Immature natural killer cell (primary cell): ENCODE measurements around the gene CRAT. TPM values are rescaled to one million over a fixed set of nuclear protein-coding genes. Genes with fewer than 3 reads are reported as not detected.
"Not testable (repeated sequence)": the region's sequence is repeated elsewhere in the genome, so short reads cannot be mapped to it uniquely, and the experiment has no call there.

Experiments
- DNase-seq, 3 donors: peaks; one replicate each; pipeline ENCODE4 v3.0.0; 2022; ENCODE audit warnings: mixed read lengths in 1 of 3
- H3K27ac Mint-ChIP-seq, 6 donors: one replicate each; pipeline ENCODE4 v1.8.0; 2020; ENCODE audit warnings: mixed read lengths in 6 of 6, mild to moderate bottlenecking in 5 of 6, inconsistent platforms in 4 of 6, moderate library complexity in 3 of 6
- H3K27me3 Mint-ChIP-seq, 3 donors: one replicate each; pipeline ENCODE4 v1.8.0; 2020 to 2021; ENCODE audit warnings: low read depth in 3 of 3, mild to moderate bottlenecking in 3 of 3, mixed read lengths in 3 of 3, moderate library complexity in 3 of 3, inconsistent platforms in 1 of 3
- H3K36me3 Mint-ChIP-seq, 3 donors: one replicate each; pipeline ENCODE4 v1.8.0; 2020; ENCODE audit warnings: mixed read lengths in 3 of 3, inconsistent platforms in 2 of 3, mild to moderate bottlenecking in 2 of 3
- H3K4me1 Mint-ChIP-seq, 2 donors: one replicate each; pipeline ENCODE4 v1.8.0; 2020; ENCODE audit warnings: inconsistent platforms in 2 of 2, mild to moderate bottlenecking in 2 of 2, mixed read lengths in 2 of 2, moderate library complexity in 1 of 2
- H3K4me3 Mint-ChIP-seq, 5 donors: one replicate each; pipeline ENCODE4 v1.8.0; 2020; ENCODE audit warnings: mild to moderate bottlenecking in 5 of 5, mixed read lengths in 5 of 5, inconsistent platforms in 3 of 5, moderate library complexity in 3 of 5
- H3K9me3 Mint-ChIP-seq, 6 donors: one replicate each; pipeline ENCODE4 v1.8.0; 2020; ENCODE audit warnings: mild to moderate bottlenecking in 6 of 6, mixed read lengths in 6 of 6, inconsistent platforms in 4 of 6, moderate library complexity in 3 of 6
- polyA plus RNA-seq, 3 donors: library from polyadenylated mRNA; unstranded; fragments of 300-500 nt; fragmentation: Illumina TruSeq; gene quantifications; one replicate each; pipeline ENCODE4 v1.2.3, GENCODE V29; 2021

CRAT gene
- polyA plus RNA-seq, 3 donors from 2014 or later: 9.8 to 22.4 (median 16.7) TPM

GRCh38 chr9:129131300-129132145, 20.9 kb upstream of the CRAT start:
- Mint-ChIP-seq H3K27me3 (peaks cover 0 to 6% (median 0%) of the 10 kb centered on the region in 3 donors), H3K9me3 (no peaks in the 10 kb centered on the region), H3K4me1 (peaks cover 6% of the 10 kb centered on the region in 2 donors), H3K36me3 (peaks cover 9 to 24% (median 12%) of the 10 kb centered on the region in 3 donors), H3K4me3 (no peak overlapping the region), H3K27ac (peak overlapping the region in 2 of 6 donors; percentile 40 to 45)
- peak; percentile 71 to 79 (median 73) for DNase-seq

- Mint-ChIP-seq H3K27me3 (peaks cover 0 to 6% (median 0%) of the 10 kb centered on the region in 3 donors), H3K27ac (peak overlapping the region in 2 of 6 donors; percentile 13 to 30), H3K4me3 (no peak overlapping the region), H3K4me1 (peaks cover 6% of the 10 kb centered on the region in 2 donors), H3K9me3 (no peaks in the 10 kb centered on the region), H3K36me3 (peaks cover 9 to 27% (median 12%) of the 10 kb centered on the region in 3 donors)
- no peak for DNase-seq
These were observed 20.2 kb upstream of the CRAT start for GRCh38 chr9:129130791-129131190.

- H3K36me3 Mint-ChIP-seq: peaks cover 9 to 27% (median 12%) of the 10 kb centered on the region in 3 donors
- H3K9me3 Mint-ChIP-seq, DNase-seq, H3K27me3 Mint-ChIP-seq, H3K27ac Mint-ChIP-seq, H3K4me3 Mint-ChIP-seq, H3K4me1 Mint-ChIP-seq: not testable (repeated sequence)
These were observed 19.7 kb upstream of the CRAT start for GRCh38 chr9:129130271-129130670.

GRCh38 chr9:129128689-129129088, 18.1 kb upstream of the CRAT start:
- Mint-ChIP-seq H3K4me1 (peaks cover 6% of the 10 kb centered on the region in 2 donors), H3K4me3 (no peak overlapping the region), H3K27me3 (peaks cover 0 to 6% (median 0%) of the 10 kb centered on the region in 3 donors), H3K27ac (no peak overlapping the region), H3K36me3 (peaks cover 6 to 28% (median 14%) of the 10 kb centered on the region in 3 donors), H3K9me3 (no peaks in the 10 kb centered on the region)
- DNase-seq: no peak

- Mint-ChIP-seq H3K4me3 (no peak overlapping the region), H3K4me1 (peaks cover 5 to 6% of the 10 kb centered on the region in 2 donors), H3K36me3 (peaks cover 6 to 30% (median 12%) of the 10 kb centered on the region in 3 donors), H3K27me3 (peaks cover 0 to 6% (median 0%) of the 10 kb centered on the region in 3 donors), H3K27ac (no peak overlapping the region), H3K9me3 (no peaks in the 10 kb centered on the region)
- no peak for DNase-seq
These were observed 16.4 kb upstream of the CRAT start for GRCh38 chr9:129126749-129127618.

GRCh38 chr9:129125478-129125877, 14.9 kb upstream of the CRAT start:
- H3K27me3 Mint-ChIP-seq: peaks cover 0 to 4% (median 0%) of the 10 kb centered on the region in 3 donors
- no peak for DNase-seq
- no peaks in the 10 kb centered on the region for H3K9me3 Mint-ChIP-seq
- H3K4me1 Mint-ChIP-seq: no peaks in the 10 kb centered on the region
- H3K27ac Mint-ChIP-seq: no peak overlapping the region
- H3K4me3 Mint-ChIP-seq: no peak overlapping the region
- H3K36me3 Mint-ChIP-seq: peaks cover under 1 to 27% (median 14%) of the 10 kb centered on the region in 3 donors

GRCh38 chr9:129124506-129125069, 14.0 kb upstream of the CRAT start:
- no peak overlapping the region for H3K4me3 Mint-ChIP-seq
- no peaks in the 10 kb centered on the region for H3K9me3 Mint-ChIP-seq
- peaks cover 0 to 4% (median 0%) of the 10 kb centered on the region in 3 donors for H3K27me3 Mint-ChIP-seq
- H3K36me3 Mint-ChIP-seq: peaks cover 0 to 25% (median 16%) of the 10 kb centered on the region in 3 donors
- H3K27ac Mint-ChIP-seq: no peak overlapping the region
- no peaks in the 10 kb centered on the region for H3K4me1 Mint-ChIP-seq
- DNase-seq: no peak

- not testable (repeated sequence) for DNase-seq, H3K9me3 Mint-ChIP-seq
These were observed 12.4 kb upstream of the CRAT start for GRCh38 chr9:129122976-129123375.

GRCh38 chr9:129122133-129122532, 11.5 kb upstream of the CRAT start:
- Mint-ChIP-seq H3K27ac (no peak overlapping the region), H3K4me1 (no peaks in the 10 kb centered on the region), H3K27me3 (no peaks in the 10 kb centered on the region), H3K4me3 (no peak overlapping the region), H3K36me3 (peaks cover 0 to 20% (median 13%) of the 10 kb centered on the region in 3 donors), H3K9me3 (no peaks in the 10 kb centered on the region)
- DNase-seq: no peak

More at GRCh38 chr9:129122976-129123375, 12.4 kb upstream of the CRAT start:
- peaks cover 0 to 25% (median 17%) of the 10 kb centered on the region in 3 donors for H3K36me3 Mint-ChIP-seq
- not testable (repeated sequence) for H3K27me3 Mint-ChIP-seq, H3K4me3 Mint-ChIP-seq, H3K4me1 Mint-ChIP-seq, H3K27ac Mint-ChIP-seq

- no peak overlapping the region for H3K4me3 Mint-ChIP-seq
- H3K27me3 Mint-ChIP-seq: no peaks in the 10 kb centered on the region
- no peaks in the 10 kb centered on the region for H3K4me1 Mint-ChIP-seq
- no peak for DNase-seq
- peaks cover 0 to 20% (median 13%) of the 10 kb centered on the region in 3 donors for H3K36me3 Mint-ChIP-seq
- H3K9me3 Mint-ChIP-seq: no peaks in the 10 kb centered on the region
- H3K27ac Mint-ChIP-seq: no peak overlapping the region
These were observed 10.9 kb upstream of the CRAT start for GRCh38 chr9:129121483-129121882.

- Mint-ChIP-seq H3K36me3 (peaks cover 0 to 13% (median 9%) of the 10 kb centered on the region in 3 donors), H3K9me3 (no peaks in the 10 kb centered on the region), H3K27me3 (peaks cover 0 to 2% (median 0%) of the 10 kb centered on the region in 3 donors), H3K27ac (peak overlapping the region in 1 of 6 donors; percentile 26), H3K4me3 (no peak overlapping the region), H3K4me1 (peaks cover 3 to 14% of the 10 kb centered on the region in 2 donors)
- DNase-seq: no peak
These were observed 8.2 kb upstream of the CRAT start for GRCh38 chr9:129118799-129119198.

GRCh38 chr9:129113645-129114304, 3.2 kb upstream of the CRAT start:
- Mint-ChIP-seq H3K27me3 (peaks cover 0 to 7% (median 3%) of the 10 kb centered on the region in 3 donors), H3K9me3 (no peaks in the 10 kb centered on the region), H3K4me1 (peaks cover 19 to 34% of the 10 kb centered on the region in 2 donors), H3K36me3 (no peaks in the 10 kb centered on the region), H3K4me3 (peak overlapping the region in 1 of 5 donors; percentile 50), H3K27ac (no peak overlapping the region)
- DNase-seq: no peak

- Mint-ChIP-seq H3K4me1 (peaks cover 20 to 36% of the 10 kb centered on the region in 2 donors), H3K4me3 (peak overlapping the region; percentile 91 to 95 (median 92)), H3K27ac (peak overlapping the region in 2 of 6 donors; percentile 1 to 96)
- H3K27me3 Mint-ChIP-seq, DNase-seq, H3K9me3 Mint-ChIP-seq, H3K36me3 Mint-ChIP-seq: not testable (repeated sequence)
These were observed 1.9 kb upstream of the CRAT start for GRCh38 chr9:129112526-129112925.
